Heart right ventricle (tissue), 16 donors: ENCODE measurements around the gene MUC5B. TPM values are rescaled to one million over a fixed set of nuclear protein-coding genes. Genes with fewer than 3 reads are reported as not detected.
A peak's percentile ranks its signal among the peaks of the same experiment; 100 is the strongest.
"Not testable (repeated sequence)": the region's sequence is repeated elsewhere in the genome, so short reads cannot be mapped to it uniquely, and the experiment has no call there.

Experiments used
- ATAC-seq, 8 donors: fragments of 200-7000 bp; cut with Tn5 transposase; one replicate each; pipeline ENCODE4 v1.9.1; 2020; ENCODE audit warnings: mild to moderate bottlenecking in 8 of 8, moderate library complexity in 8 of 8, moderate number of reproducible peaks in 1 of 8
- DNase-seq, 2 donors: peaks; one replicate each; pipeline ENCODE4 v3.0.0-alpha.2; 2020
- H3K27ac ChIP-seq, 10 donors: fragments of 200-600 bp; sonication (generic) in 2 of 10; one replicate each; pipeline versions ENCODE4 v1.5.0 to v1.8.0; 2020 to 2022; ENCODE audit warnings: mild to moderate bottlenecking in 3 of 10
- H3K27me3 ChIP-seq, 7 donors: fragments of 200-600 bp; one replicate each; pipeline ENCODE4 v1.8.0; 2021 to 2022; ENCODE audit warnings: mild to moderate bottlenecking in 2 of 7
- H3K36me3 ChIP-seq, 9 donors: fragments of 200-600 bp; sonication (generic) in 1 of 9; one replicate each; pipeline versions ENCODE4 v1.5.0 to v1.8.0; 2020 to 2022; ENCODE audit warnings: mild to moderate bottlenecking in 2 of 9
- H3K4me1 ChIP-seq, 9 donors: fragments of 200-600 bp; sonication (generic) in 1 of 9; one replicate each; pipeline versions ENCODE4 v1.5.0 to v1.8.0; 2020 to 2022; ENCODE audit warnings: mild to moderate bottlenecking in 4 of 9
- H3K4me3 ChIP-seq, 10 donors: fragments of 200-600 bp; sonication (generic) in 2 of 10; one replicate each; pipeline versions ENCODE4 v1.5.0 to v1.8.0; 2020 to 2022; ENCODE audit warnings: mild to moderate bottlenecking in 7 of 10, moderate library complexity in 2 of 10
- H3K9me3 ChIP-seq, 11 donors: fragments of 200-600 bp in 10 of 11; sonication (generic) in 2 of 11; one replicate each; pipeline versions ENCODE4 v1.5.0 to v1.8.0; 2013 to 2022; ENCODE audit warnings: mild to moderate bottlenecking in 2 of 11, control low read depth in 1 of 11, moderate library complexity in 1 of 11
- CTCF ChIP-seq, 9 donors: fragments of 200-600 bp; sonication (generic) in 2 of 9; IDR thresholded peaks; one replicate each; pipeline versions ENCODE4 v1.5.0 to v1.8.0; 2021 to 2022; ENCODE audit warnings: antibody characterized with exemption in 9 of 9, mild to moderate bottlenecking in 5 of 9, moderate library complexity in 1 of 9
- WGBS, 2 donors: extraction: QIAGEN DNeasy Blood & Tissue Kit; methylation state at CpG; one replicate each; pipeline ENCODE4 v1.1.7; 2013; ENCODE audit warnings: inconsistent platforms in 1 of 2; 5-methylcytosine and 5-hydroxymethylcytosine counted together
- intact Hi-C, 10 donors: fragments of 100-400 bp; cut with DNase I; formaldehyde crosslinking; loops; one replicate each; pipeline versions ENCODE4 v1.11.1 to v1.14.2; 2022
- polyA plus RNA-seq, 2 donors: library from polyadenylated mRNA; stranded (reverse); fragments of 200-250 nt; gene quantifications; one replicate each; pipeline ENCODE4 v1.2.3, GENCODE V29; 2013
- total RNA-seq, 10 donors: library from RNA; stranded (reverse); fragmentation: NEBNext Ultra II Directional in 3 of 10; extraction: Animal tissue kit (Norgen Biotek cat#: 25700) in 3 of 10; gene quantifications; one replicate each; pipeline versions ENCODE4 v1.2.1 to v1.2.4, GENCODE V29; 2021 to 2023
- donor health status: Arrhythmogenic right ventricular cardiomyopathy.
- donor health status: ischemic (EF 13 %, LVEDD 7.1; RV severe dilation, severe dysfunction).
- donor health status: healthy with polysubstance abuse.
- donor health status: DM: no; HTN: yes; CAD: no.
- donor health status: DM: no; HTN: no; CAD: no.
- donor health status: ischemic (EF 25% LVEDD 6.9; RV normal size, moderate dysfunction).
- donor health status: ischemic (EF 25% LVEDD 5.7; RV mildly dilated, moderate dysfunction).
- donor health status: healthy.
- donor health status: DM: yes; HTN: yes; CAD: no.
- donor health status: Ischemic cardiomyopathy.
- donor health status: ischemic (EF 35%, LVEDD 5.7; RV mildly dilated, moderate dysfunction).
- donor health status: nonischemic (EF 11% LVEDD 7.7; RV severe dilation, severe dysfunction).
- donor health status: DM: yes; HTN: yes; CAD: no.
- donor health status: PGD.
- donor health status: ischemic (EF 29% LVEDD 5.4; RV normal size, mild dysfunction).
- donor health status: nonischemic (EF 23%, LVEDD 6.1; RV moderate dilation, normal function).

Gene MUC5B
- total and polyA plus RNA-seq, 12 donors: not detected

GRCh38 chr11:1263010-1263409, 40.1 kb downstream of the MUC5B start:
- ATAC-seq (peak in 5 of 8 donors; percentile 4 to 18 (median 10)), DNase-seq (peak in 1 of 2 donors; percentile 14)
- Histone ChIP-seq H3K27ac (peak overlapping the region in 8 of 10 donors; percentile 39 to 82 (median 76)), H3K27me3 (no peaks in the 10 kb centered on the region), H3K9me3 (no peaks in the 10 kb centered on the region), H3K4me1 (peaks cover 4 to 23% (median 15%) of the 10 kb centered on the region in 9 donors), H3K36me3 (no peaks in the 10 kb centered on the region), H3K4me3 (peak overlapping the region; percentile 32 to 62 (median 54))
- no peak for TF ChIP-seq CTCF (IDR thresholded peaks at IDR 0.05)
- WGBS, 2 donors: 45 to 48% methylated on average over 7 of the region's 7 CpGs
- intact Hi-C loops: loop anchor here in 2 of 10 donors (10.0 kb wide), 1 partner anchor 252 kb away; no protein-coding TSS in a partner anchor

DNA sequence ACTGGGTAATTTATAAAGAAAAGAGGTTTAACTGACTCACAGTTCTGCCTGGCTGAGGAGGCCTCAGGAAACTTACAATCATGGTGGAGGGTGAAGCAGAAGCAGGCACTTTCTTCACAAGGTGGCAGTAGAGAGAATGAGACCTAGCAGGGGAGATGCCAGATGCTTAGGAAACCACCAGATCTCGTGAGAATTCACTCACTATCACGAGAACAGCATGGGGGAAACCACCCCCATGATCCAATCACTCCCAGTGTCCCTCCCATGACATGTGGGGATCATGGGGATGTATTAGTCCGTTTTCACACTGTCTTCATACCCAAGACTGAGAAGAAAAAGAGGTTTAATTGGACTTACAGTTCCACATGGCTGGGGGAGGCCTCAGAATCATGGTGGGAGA, 41.6 kb downstream of the MUC5B start:
- WGBS, 2 donors: 27 to 35% methylated on average over 3 of the region's 3 CpGs
- DNase-seq (peak in 1 of 2 donors; percentile 29), ATAC-seq (peak in 1 of 8 donors; percentile 34)
- H3K36me3 ChIP-seq, H3K9me3 ChIP-seq, H3K27me3 ChIP-seq, H3K4me3 ChIP-seq: not testable (repeated sequence)
- intact Hi-C loops: loop anchor here in 2 of 10 donors (10.0 kb wide), 1 partner anchor 250 kb away; no protein-coding TSS in a partner anchor
- peak overlapping the region in 1 of 10 donors; percentile 15 for H3K27ac ChIP-seq
- TF ChIP-seq CTCF (IDR thresholded peaks at IDR 0.05): peak in 7 of 9 donors; percentile 41 to 60 (median 51)
- H3K4me1 ChIP-seq: peaks cover 4 to 24% (median 15%) of the 10 kb centered on the region in 9 donors

GRCh38 chr11:1265480-1265879, 42.6 kb downstream of the MUC5B start:
- DNase-seq: peak in 1 of 2 donors; percentile 2
- H3K27ac ChIP-seq, H3K4me3 ChIP-seq, H3K36me3 ChIP-seq, H3K9me3 ChIP-seq, H3K27me3 ChIP-seq, ATAC-seq: not testable (repeated sequence)
- WGBS, 2 donors: 96 to 97% methylated on average over 4 of the region's 4 CpGs
- intact Hi-C loops: loop anchor here in 2 of 10 donors (10.0 kb wide), 1 partner anchor 249 kb away; no protein-coding TSS in a partner anchor
- H3K4me1 ChIP-seq: peaks cover 4 to 24% (median 15%) of the 10 kb centered on the region in 9 donors

- peaks cover 4 to 20% (median 11%) of the 10 kb centered on the region in 9 donors for H3K4me1 ChIP-seq
- H3K27me3 ChIP-seq, H3K36me3 ChIP-seq, H3K4me3 ChIP-seq, DNase-seq, ATAC-seq, H3K9me3 ChIP-seq: not testable (repeated sequence)
- peak overlapping the region in 1 of 10 donors; percentile 38 for H3K27ac ChIP-seq
- intact Hi-C loops: loop anchor here in 2 of 10 donors (10.0 kb wide), 1 partner anchor 248 kb away; no protein-coding TSS in a partner anchor
- whole genome bisulfite sequencing, 2 donors: 89 to 95% methylated on average over 2 of the region's 2 CpGs
Measured at GRCh38 chr11:1266976-1267375, 44.1 kb downstream of the MUC5B start.

DNA sequence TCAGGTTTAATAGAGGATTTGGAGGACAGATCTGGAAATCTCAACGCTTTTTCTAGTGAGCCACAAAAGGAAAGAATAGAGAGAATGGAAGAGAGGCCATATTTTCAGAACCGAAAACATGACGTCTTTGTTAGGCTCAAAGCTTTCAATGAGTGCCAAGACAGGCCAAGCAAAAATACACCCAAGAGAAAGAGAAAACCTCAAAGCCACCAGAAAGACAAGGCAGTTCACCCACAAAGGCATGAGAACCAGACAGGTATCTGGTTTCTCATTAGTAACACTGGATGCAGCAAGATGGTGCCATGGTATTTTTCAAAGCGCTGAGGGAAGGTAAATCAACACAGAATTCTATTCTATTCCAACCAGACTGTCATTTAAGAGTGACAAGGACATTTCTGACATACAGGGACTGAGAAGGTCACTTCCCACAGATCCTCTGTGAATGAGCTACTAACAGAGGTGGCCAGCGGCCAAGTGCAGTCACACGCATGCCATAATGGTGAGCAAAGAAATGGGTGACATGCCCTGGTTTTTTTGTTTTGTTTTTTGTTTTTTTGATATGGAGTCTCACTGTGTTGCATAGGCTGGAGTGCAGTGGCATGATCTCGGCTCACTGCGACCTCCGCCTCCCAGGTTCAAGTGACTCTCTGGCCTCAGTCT, 44.7 kb downstream of the MUC5B start:
- no peak overlapping the region for H3K4me3 ChIP-seq
- intact Hi-C loops: loop anchor here in 2 of 10 donors (10.0 kb wide), 1 partner anchor 247 kb away; no protein-coding TSS in a partner anchor
- peaks cover 0 to 14% (median 6%) of the 10 kb centered on the region in 9 donors for H3K4me1 ChIP-seq
- no peaks in the 10 kb centered on the region for H3K27me3 ChIP-seq
- peak in 3 of 8 donors; percentile 31 to 70 (median 41) for ATAC-seq
- peak overlapping the region in 4 of 10 donors; percentile 1 to 38 (median 18) for H3K27ac ChIP-seq
- DNase-seq: peak in 1 of 2 donors; percentile 32
- TF ChIP-seq CTCF (IDR thresholded peaks at IDR 0.05): no peak
- H3K36me3 ChIP-seq: peaks cover 0 to 6% (median 0%) of the 10 kb centered on the region in 9 donors
- H3K9me3 ChIP-seq: no peaks in the 10 kb centered on the region
- WGBS, 2 donors: 80 to 84% methylated on average over 9 of the region's 9 CpGs
